ENCODE measurements around the gene OR52I1. TPM values are rescaled to one million over a fixed set of nuclear protein-coding genes. Genes with fewer than 3 reads are reported as not detected.

OR52I1 gene
- total and polyA plus RNA-seq, 10 of the 15 experiments (the other 5 are each of a cell fraction or from before 2014, with no cell fraction given): not detected

GRCh38 chr11:4610258-4610935 lies 16.6 kb downstream of the OR52I1 start (continued):
- TF ChIP-seq ETV6 (conservative IDR thresholded peaks at IDR 0.05 in 1 of 2, IDR thresholded peaks at IDR 0.05 in 1 of 2; ENCODE audit: borderline replicate concordance in 1 of 2, low read depth in 1 of 2) (peak in 1 of 2 experiments; percentile 49; a peak in 2 of 4 replicates), CBFB (IDR thresholded peaks at IDR 0.05; ENCODE audit: low read depth) (no peak), ZBTB11 (CRISPR knock-in tag; IDR thresholded peaks at IDR 0.05) (no peak), POLR2AphosphoS5 (IDR thresholded peaks at IDR 0.05; ENCODE audit: low read length) (no peak), GATAD2B (conservative IDR thresholded peaks at IDR 0.05; ENCODE audit: low read depth) (no peak), POLR2A (IDR thresholded peaks at IDR 0.05; ENCODE audit: low read depth, low read length) (no peak), ZNF217 (IDR thresholded peaks at IDR 0.05) (no peak), HDAC2 (IDR thresholded peaks at IDR 0.05) (no peak), ZNF622 (IDR thresholded peaks at IDR 0.05) (no peak)

- WGBS (ENCODE audit: insufficient coverage, insufficient replicate concordance, low lambda C conversion rate, missing lambda C conversion rate): 62% methylated on average over 2 of the region's 2 CpGs
- Histone ChIP-seq H3K4me3 (no peak overlapping the region), H3K79me2 (ENCODE audit: control insufficient read depth, insufficient read depth, low read length) (peaks cover 2% of the 10 kb centered on the region; the same call in 1 of the 2 replicates), H3K9me3 (replicated peaks; ENCODE audit: control insufficient read depth, insufficient read depth, low read length) (no peaks in the 10 kb centered on the region; the same call in 2 of the 3 replicates), H3K9ac (ENCODE audit: control insufficient read depth, insufficient read depth, low read length) (no peak overlapping the region), H3K27me3 (replicated peaks in 1 of 2; ENCODE audit: control insufficient read depth in 2 of 2, insufficient read depth in 2 of 2, low read length in 1 of 2) (no peaks in the 10 kb centered on the region; a peak in 1 of 4 replicates), H3K4me1 (ENCODE audit: control insufficient read depth, insufficient read depth, low read length) (no peaks in the 10 kb centered on the region; the same call in 1 of the 2 replicates), H3K36me3 (ENCODE audit: control insufficient read depth in 2 of 2, insufficient read depth in 2 of 2, low read length in 1 of 2) (no peaks in the 10 kb centered on the region), H4K20me1 (ENCODE audit: control insufficient read depth, insufficient read depth) (no peaks in the 10 kb centered on the region), H2AFZ (ENCODE audit: control insufficient read depth, low read depth, low read length) (no peak overlapping the region), H3K27ac (ENCODE audit: control insufficient read depth, insufficient read depth) (no peak overlapping the region), H3K4me2 (ENCODE audit: control insufficient read depth, insufficient read depth) (no peak overlapping the region)
- ChIA-PET POLR2A (no interaction called here), RAD21 (ENCODE audit: unreplicated experiment) (no interaction called here), CTCF (interaction anchor here (0.6 to 1.8 kb wide), 3 partner anchors 10 to 88 kb away, joined by 3 to 6 read pairs (median 5); no protein-coding TSS in a partner anchor), SMC1A (ENCODE audit: uncharacterized antibody, unreplicated experiment) (no interaction called here)
- FAIRE-seq (no peak), DNase-seq (ENCODE audit: low read depth, low spot score) (no peak), ATAC-seq (no peak)
- BruUV-seq (replicated peaks): no TSS peak
- intact Hi-C loops (cut with micrococcal nuclease; ENCODE audit: unreplicated experiment): no loop called here
- in situ Hi-C loops (cut with MboI): no loop called here
- TF ChIP-seq YY1 (IDR thresholded peaks at IDR 0.05; ENCODE audit: low read depth, low read length) (no peak), REST (IDR thresholded peaks at IDR 0.05; ENCODE audit: low read depth, low read length) (no peak), BMI1 (IDR thresholded peaks at IDR 0.05; ENCODE audit: borderline replicate concordance) (no peak), E4F1 (IDR thresholded peaks at IDR 0.05; ENCODE audit: borderline replicate concordance, partially characterized antibody) (no peak), CHD1 (IDR thresholded peaks at IDR 0.05; ENCODE audit: low read depth, low read length) (no peak)
These were observed 18.1 kb downstream of the OR52I1 start for GRCh38 chr11:4611986-4612385.

Data from GM12878 (cell line).